ENCODE results near the gene CDH5.

The CDH5 gene

DNA sequence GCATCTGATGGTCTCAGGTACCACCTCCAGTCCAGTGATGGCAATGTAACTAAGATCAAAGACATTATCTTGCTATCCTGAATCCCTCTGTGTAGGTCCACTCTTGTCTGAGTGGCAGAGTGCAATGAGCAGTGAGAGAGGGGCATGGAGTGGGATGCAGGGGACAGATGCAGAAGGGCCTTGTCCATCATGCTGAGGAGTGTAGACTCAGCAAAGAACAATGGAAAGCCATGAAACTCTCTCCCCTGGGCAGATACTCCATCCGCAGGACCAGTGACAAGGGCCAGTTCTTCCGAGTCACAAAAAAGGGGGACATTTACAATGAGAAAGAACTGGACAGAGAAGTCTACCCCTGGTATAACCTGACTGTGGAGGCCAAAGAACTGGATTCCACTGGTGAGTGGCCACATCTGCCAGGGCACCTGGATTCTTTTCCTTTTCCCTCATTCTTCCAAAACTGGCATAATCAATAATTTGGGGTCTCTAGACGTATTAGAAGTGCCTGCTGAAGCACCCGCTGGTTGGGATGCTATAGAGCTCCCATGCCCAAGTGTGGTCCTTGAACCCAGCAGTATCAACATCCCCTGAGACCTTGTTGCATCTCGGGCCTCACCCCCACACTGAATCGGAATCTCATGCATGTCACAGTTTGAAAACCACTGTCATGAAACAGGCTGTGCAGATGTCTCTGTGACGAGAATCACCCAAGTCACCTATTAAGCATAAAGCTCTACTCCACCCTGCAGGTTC lies 29.5 kb downstream of the CDH5 start:
- DNase-seq, result no peak

DNA sequence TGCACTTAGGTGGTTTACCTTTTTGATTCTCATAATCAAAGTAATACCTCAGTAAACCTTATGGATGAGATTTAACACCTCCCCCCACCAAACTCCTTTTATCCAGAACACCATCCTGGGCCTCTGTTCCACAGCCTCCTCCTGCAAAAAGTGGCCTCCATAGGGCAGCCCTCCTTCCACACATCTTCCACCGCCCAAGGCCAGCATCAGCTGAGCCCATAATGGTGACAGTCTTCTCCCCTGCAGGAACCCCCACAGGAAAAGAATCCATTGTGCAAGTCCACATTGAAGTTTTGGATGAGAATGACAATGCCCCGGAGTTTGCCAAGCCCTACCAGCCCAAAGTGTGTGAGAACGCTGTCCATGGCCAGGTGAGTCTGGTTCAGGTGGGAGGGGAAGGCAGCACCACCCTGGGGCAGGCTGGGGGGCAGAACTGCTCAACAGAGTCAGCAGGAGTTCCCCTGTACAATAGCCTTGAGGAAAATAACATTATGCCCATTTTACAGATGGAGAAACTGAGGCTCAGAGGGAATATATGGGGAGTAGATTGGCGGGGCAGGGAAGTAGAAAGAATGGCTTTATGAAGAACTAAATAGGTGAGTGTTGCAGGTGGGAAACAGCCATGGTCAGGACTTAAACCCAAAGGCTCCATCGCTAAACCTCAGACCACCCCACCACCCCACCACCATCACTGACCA lies 31.4 kb downstream of the CDH5 start:
- DNase-seq, result no peak

DNA sequence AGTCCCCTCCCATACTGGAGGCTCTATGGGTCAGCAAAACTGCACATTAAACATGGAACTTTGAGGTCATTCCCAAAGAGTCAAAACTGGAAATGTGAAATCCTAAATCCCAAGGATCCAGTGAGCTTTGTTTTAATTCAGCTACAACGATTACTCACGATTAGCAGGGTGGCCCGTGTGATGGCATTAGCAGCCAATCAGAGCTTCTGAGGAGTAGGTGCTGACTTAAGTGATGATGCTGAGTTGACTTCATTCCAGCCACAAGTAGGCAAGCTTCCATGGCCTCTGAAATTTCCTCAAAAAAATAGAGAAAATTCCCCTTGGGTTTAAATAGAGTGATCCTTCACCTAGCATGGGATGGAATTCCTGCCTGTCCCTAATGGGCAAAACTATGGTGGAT lies 32.5 kb downstream of the CDH5 start:
- peak; percentile 10 for DNase-seq

DNA sequence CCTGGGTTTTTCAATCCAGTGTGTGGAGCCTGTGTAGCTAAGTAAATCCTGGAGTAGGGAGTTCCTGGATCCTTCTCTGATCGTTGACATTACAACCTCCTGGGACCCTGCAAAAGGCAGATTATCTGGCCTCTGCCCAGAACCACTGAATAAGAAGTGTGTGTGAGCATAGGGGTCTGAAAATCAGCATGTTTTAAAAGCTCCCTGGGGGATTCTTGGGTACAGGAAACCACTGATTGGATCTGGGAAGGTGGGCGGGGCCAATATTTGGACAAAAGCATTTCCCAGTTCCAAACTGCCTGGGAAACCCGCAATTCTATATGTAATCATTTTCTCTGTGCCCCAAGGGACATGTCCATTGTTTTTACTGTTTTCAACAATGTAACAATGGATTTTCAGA lies 33.4 kb downstream of the CDH5 start:
- DNase-seq, result peak; percentile 15

DNA sequence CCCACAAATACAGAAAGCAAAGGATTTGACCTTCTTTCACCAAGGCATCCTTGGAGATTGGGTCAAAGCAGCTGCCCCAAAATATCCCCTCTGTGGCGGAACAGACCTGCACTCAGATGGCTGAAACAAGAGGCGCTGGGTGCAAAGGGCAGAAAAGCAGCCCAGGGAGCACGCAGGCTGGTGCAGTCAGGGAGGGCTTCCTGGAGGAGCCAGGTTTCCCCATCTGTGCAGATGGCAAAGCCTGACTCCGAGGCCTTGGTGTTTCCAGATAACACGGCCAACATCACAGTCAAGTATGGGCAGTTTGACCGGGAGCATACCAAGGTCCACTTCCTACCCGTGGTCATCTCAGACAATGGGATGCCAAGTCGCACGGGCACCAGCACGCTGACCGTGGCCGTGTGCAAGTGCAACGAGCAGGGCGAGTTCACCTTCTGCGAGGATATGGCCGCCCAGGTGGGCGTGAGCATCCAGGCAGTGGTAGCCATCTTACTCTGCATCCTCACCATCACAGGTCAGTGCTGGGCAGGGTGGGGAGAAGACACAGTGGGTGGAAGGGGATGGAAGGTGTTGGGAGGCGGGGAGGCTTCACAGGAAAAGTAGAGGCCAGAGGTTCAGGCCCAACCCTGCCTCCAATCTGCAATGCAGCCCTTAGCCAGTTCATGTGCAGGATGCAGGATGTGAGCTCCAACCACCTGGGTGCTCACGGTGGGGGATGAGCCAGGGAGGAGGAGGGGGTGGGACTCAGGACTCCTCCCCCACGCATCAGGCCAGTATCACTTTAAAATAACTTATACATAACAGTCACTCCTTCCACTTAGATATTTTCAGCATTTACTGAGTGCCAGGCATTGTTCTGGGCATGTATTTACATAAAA lies 34.3 kb downstream of the CDH5 start:
- DNase-seq, result no peak

DNA sequence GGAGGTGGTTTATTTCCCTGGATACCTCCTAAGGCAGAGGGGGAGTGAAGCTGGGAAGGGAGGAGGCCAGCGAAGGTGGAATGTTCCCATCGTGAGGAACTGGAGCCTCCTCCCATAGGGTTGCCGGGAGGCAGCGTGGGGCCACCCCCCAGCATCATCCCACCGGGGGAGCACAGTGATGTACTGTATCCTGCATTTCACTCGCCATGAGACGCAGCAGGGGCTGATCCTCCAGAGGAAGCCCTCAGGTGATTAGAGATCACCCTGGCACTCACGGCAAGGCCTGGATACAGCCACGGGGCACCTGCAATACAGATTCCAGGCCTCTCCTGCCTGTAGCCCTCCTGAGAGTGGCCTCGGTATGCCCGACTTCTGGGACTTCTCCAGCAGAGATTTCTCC lies 35.1 kb downstream of the CDH5 start:
- no peak for DNase-seq

DNA sequence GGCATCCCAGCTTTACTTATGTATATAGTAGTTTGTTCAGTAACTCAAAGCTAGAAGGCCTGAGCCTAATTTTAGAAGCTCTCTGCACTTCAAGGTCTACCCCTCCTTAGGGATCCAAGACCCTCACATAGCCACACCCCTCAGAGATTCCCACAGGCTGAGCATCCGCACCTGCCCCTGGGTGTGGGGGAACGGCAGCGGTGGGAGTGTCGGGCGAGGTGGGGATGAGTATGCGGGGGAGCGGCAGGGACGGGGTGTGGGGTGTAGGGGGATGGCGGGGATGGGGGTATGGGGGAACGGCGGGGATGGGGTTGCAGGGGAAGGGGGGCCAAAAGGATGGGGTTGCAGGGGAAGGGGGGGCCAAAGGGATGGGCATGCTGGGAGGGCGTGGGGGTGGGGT lies 35.7 kb downstream of the CDH5 start:
- no peak for DNase-seq

DNA sequence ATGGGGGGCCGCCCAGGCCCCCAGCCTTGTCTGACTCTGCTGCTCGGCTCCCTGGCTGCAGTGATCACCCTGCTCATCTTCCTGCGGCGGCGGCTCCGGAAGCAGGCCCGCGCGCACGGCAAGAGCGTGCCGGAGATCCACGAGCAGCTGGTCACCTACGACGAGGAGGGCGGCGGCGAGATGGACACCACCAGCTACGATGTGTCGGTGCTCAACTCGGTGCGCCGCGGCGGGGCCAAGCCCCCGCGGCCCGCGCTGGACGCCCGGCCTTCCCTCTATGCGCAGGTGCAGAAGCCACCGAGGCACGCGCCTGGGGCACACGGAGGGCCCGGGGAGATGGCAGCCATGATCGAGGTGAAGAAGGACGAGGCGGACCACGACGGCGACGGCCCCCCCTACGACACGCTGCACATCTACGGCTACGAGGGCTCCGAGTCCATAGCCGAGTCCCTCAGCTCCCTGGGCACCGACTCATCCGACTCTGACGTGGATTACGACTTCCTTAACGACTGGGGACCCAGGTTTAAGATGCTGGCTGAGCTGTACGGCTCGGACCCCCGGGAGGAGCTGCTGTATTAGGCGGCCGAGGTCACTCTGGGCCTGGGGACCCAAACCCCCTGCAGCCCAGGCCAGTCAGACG lies 36.2 kb downstream of the CDH5 start:
- DNase-seq, result no peak

DNA sequence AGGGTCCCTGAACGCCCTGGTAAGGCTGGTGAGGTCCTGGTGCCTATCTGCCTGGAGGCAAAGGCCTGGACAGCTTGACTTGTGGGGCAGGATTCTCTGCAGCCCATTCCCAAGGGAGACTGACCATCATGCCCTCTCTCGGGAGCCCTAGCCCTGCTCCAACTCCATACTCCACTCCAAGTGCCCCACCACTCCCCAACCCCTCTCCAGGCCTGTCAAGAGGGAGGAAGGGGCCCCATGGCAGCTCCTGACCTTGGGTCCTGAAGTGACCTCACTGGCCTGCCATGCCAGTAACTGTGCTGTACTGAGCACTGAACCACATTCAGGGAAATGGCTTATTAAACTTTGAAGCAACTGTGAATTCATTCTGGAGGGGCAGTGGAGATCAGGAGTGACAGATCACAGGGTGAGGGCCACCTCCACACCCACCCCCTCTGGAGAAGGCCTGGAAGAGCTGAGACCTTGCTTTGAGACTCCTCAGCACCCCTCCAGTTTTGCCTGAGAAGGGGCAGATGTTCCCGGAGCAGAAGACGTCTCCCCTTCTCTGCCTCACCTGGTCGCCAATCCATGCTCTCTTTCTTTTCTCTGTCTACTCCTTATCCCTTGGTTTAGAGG lies 37.1 kb downstream of the CDH5 start:
- no peak for DNase-seq

DNA sequence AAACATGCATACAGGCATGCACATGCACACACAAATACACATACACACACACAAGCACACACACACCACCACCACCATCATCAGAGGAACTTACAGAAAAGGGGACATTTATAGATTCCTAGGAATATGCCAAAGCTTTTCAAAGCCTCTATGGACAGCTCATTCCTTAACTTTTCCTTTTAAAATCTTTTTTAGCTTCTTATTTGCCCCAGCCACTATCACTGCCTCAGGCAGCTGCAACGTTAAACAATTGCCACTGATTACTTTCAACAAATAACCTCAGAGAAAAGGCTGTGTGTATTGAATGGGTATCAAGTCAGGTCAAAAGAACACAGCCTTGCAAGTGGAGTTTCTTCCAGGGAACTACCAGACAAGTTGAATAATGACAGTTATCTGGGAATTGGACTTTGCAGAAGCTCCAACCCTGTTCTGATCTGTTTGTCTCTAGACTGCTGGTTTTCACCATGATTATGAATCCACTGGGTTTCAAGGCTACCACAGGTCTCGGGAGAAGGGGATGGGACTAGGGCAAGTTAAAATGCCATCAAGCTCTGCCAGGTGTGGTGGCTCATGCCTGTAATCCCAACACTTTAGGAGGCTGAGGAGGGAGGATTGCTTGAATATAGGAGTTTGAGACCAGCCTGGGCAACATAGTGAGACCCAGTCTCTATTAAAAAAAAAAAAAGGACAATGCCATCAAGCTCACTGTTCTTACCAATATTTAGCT lies 38.7 kb downstream of the CDH5 start:
- no peak for DNase-seq

DNA sequence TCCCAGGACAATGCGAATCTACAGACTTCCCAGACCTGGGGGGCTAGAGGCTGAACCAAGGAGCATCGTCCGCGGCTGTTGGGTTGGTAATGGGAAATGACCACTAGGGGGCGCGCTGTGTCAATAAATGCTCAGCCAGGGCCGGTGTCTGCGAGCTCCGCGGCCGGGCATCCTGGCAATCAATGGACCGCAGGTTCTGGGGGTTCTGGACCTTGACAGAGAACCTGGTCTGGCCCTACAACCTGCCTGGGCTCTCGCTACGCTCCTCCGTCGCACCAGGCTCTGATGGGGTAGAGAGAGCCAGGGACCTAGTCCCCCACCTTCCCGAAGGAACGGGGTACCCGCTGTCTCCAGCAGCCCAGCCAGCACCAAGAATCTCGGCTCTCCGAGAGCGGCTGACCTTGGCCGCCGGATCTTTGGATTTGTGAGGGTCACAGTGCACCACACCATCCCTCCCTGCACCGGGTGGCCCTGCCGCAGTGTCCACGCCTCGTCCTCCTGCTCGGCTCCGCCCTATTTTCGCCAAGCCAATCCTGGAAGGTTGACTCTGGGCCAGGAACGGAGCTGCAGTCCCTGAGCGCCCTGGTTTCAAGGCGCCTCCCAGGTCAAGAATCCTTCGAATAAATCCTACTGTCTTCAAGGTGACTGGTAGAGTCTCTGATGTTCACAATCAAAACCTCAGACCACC lies 40.2 kb downstream of the CDH5 start:
- peak; percentile 55 for DNase-seq

DNA sequence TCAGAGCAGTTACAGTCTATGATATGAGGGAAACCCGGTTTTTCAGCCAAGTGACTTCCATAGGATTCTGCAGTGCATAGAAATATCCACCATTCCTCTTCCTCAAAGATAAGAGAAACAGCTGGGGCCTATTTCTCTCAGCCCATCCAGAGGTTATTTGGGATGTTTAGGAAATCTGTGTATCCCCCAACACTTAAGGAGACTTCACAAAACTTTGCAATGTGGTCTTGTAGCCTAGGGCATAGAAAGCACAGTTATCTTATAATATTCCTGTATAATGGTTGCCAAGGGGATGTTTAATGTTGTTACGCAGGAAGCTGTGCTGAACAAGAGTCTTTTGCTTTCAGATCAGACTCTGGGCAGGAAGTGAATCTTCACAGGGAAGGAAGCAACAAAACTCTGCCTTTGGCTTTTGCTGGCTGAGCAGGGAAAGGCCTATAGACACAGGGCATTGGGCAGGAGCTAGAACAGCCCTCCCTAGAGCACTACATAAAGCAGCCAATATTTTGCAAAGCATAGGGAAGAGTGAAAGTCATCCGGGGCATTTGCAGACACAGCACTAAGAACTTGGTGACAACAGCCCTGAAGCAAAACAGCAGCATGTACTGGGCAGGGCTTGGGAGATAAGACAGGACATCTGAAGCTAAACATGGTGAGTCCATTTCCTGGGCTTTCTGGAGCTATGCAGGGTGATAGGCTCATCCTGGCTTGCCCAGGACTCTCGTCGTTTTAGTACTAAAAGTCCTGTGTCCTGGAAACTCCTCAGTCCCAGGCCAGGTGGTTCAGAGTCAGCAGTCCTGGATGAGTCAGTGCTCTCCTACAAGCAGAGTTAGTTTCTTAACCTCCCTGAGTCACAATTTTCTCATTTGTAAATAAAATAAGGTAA lies 41.9 kb downstream of the CDH5 start:
- peak; percentile 47 for DNase-seq

DNA sequence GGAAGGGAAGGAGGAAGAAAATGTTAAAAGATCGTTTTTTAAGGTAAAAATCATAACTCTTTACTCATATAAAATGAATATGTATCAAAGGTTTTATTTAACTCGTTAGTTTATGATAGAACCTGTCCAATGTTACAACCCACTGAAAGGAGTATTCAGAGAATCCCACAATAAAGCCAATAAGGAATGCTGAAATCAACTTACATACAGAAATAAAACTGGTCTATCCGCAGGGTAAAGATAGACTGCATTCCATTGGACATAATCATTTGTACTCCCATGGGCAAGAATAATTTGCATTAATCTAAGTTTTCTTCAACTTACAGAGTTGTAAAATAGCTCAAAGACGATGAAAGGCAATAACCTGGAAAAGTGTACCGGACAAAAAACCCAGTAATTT lies 42.7 kb downstream of the CDH5 start:
- DNase-seq, result peak; percentile 74

DNA sequence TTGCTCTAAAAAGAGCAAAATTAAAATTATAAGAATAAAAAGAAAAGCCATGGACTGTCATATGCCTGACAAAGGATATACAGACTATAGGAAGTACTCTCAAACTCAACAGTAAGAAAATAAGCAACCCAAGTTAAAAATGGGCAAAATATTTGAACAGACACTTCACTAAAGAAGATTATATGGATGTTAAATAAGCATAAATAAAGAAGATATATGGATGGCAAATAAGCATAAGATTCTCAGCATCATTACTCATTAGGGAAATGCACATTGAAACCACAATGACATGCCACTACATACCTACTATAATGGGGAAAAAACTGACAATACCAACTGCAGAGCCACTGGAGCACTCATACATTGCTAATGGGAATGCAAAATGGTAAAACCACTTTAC lies 45.7 kb downstream of the CDH5 start:
- no peak for DNase-seq

DNA sequence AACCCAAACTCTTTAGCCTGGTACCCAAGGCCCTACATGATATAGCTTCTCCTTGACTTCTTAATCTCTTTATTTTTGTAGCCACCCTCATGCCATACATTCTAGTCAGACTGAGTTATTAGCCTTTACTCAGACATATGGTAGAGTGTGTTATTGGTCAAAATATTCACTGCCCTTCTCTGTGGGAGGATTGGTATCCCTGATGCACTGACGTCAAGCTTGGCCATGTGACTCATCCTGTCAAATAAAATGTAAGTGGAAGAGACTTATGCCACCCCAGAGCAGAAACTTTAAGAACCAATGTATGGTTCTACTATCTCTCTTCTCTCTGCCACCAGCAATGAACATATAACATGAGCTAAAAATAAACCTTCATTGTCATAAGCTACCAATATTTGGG lies 48.4 kb downstream of the CDH5 start:
- peak; percentile 57 for DNase-seq

DNA sequence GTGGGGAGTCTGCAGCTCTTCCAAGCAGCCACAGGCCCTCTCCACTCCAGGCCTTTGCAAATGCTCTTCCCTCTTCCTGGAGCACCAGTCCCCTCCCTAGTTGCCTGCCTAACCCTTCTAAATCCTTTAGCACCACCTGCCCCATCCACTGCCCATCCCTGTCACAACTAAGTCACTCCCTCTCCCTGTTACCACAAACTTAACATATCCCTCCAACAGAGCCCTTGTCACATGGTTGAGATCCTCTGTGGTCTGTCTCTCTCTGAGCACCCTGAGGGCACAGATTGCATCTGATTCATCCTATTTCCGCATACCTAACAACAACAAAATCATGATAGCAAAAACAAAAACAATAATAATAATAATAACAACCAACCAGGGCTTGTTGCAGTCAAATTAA lies 49.6 kb downstream of the CDH5 start:
- no peak for DNase-seq

DNA sequence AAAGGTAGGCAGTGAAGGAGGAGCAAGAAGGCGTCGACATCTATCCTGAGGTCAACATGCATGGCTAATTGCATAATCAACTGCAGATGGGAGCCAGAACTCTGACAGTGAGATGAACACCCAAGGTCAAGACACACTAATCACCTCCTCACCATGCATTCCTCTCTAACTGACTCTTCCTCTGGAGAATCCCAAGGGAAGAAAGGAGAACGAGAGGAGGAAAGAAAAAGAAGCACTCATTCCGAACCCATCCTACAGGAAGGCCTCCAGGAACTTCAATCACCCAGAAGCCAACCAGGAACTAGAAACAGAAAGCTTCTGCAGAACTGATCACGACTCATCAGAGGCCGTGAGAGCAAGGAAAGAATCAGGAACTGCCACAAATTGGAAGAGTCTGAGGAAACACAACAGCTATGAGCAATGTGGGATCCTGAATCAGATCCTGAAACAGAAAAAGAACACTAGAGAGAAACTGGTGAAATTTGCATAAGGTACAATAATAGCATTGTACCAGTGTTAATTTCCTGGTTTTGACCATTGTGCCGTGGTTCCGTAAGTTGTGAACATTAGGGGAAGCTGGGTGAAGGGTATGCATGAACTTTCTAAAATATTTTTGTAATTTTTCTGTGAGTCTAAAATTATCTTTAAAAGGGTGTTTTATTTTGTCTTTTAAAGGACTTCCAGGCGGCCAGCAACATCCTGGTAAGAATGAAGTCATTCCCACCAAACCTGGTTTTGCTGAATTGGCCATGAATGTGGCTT lies 50.6 kb downstream of the CDH5 start:
- peak; percentile 90 for DNase-seq

DNA sequence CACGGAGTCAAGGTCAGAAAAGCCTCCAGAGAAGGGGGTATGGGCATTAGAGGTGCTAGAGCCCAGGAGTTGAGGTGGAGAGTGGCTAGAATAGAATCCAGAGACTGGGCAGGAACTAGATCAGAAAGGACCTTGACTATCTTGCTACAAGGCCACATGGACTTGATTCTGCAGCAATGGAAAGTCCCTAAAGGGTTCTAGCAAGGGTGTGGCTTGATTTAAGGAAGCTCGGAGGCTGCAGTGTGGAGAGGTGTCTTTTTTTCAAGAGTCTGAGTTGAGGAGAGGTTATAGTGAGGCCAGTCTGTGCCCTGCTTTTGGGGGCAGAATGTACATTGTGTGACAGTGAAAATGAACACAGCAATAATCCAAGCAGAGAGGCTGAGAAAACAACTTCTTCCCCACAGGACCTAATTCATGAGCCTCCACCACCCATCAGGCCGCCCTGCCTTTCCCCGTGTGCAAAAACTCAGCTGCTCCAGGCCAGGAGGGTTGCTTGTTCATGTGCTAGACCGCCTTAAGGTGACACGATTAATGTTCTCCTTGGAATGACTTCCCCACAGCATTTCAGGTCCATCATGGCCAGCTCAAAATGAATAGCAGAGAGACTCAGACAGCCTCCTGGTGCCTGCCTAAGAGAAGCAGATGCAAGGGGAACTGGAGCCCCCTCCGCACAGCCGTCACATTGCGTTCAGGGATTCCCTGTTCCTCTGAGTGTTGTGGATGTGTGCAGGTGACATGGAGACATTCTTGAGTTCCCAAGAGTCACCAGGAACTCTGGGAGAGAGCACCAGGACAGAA lies 51.9 kb downstream of the CDH5 start:
- DNase-seq, result no peak

DNA sequence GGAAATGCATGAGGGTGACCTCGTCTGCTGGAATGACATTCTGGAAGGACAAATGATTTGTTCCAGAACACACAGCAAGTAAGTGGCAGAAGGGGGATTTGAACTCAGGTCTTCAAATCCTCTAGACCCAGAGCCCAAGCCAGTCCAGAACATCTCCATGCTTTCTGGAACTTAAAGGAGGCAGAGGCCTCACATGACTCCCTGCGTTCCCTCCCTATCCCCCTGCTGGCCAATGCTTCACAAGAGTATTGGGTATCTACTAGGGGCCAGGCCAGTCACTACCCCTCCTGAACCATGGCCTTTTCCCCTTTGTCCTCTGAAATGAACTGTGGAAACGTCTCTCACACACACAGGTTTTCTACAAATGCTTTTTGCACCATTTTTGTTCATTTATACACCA lies 53.0 kb downstream of the CDH5 start:
- DNase-seq, result no peak

Measured in fibroblast of skin of right quadriceps (primary cell).